Activated CD8-positive, alpha-beta T cell treated with anti-CD3 and anti-CD28 coated beads, Interleukin-2, amount 10 ng/mL, durations not matched to agents 7 days and 5 days (primary cell): ENCODE data around the gene XRCC2. TPM values are rescaled to one million over a fixed set of nuclear protein-coding genes. Genes with fewer than 3 reads are reported as not detected.
"Not testable (repeated sequence)": the region's sequence is repeated elsewhere in the genome, so short reads cannot be mapped to it uniquely, and the experiment has no call there.

Experiments used
- ATAC-seq: fragments of 150-1000 bp; cut with Tn5 transposase; one replicate; pipeline ENCODE4 v1.10.0; 2021; ENCODE audit warnings: moderate library complexity
- CTCF ChIA-PET: fragments of 350-600 bp; sonication (Branson Sonifier 250); formaldehyde crosslinking; loops from one replicate; lab custom pipeline; 2021; ENCODE audit warnings: antibody characterized with exemption; lab: Charles Lee
- POLR2A ChIA-PET: fragments of 350-600 bp; sonication (Branson Sonifier 250); formaldehyde crosslinking; loops from one replicate; lab custom pipeline; 2021; ENCODE audit warnings: antibody characterized with exemption; lab: Charles Lee
- DNase-seq: peaks from one replicate; pipeline ENCODE4 v3.0.0-alpha.2; 2020
- H3K27ac Mint-ChIP-seq: one replicate; pipeline ENCODE4 v1.8.0; 2021; ENCODE audit warnings: mild to moderate bottlenecking, mixed read lengths
- H3K27me3 Mint-ChIP-seq: one replicate; pipeline ENCODE4 v1.8.0; 2021; ENCODE audit warnings: low read depth, mixed read lengths
- H3K36me3 Mint-ChIP-seq: one replicate; pipeline ENCODE4 v1.8.0; 2021; ENCODE audit warnings: low read depth, mixed read lengths
- H3K4me1 Mint-ChIP-seq: one replicate; pipeline ENCODE4 v1.8.0; 2021; ENCODE audit warnings: low read depth, mixed read lengths
- H3K4me3 Mint-ChIP-seq: one replicate; pipeline ENCODE4 v1.8.0; 2021; ENCODE audit warnings: mild to moderate bottlenecking, mixed read lengths
- H3K9me3 Mint-ChIP-seq: one replicate; pipeline ENCODE4 v1.8.0; 2022; ENCODE audit warnings: mixed read lengths; ENCODE audit not compliant: insufficient read depth
- total RNA-seq, 2 experiments: library from RNA; stranded (reverse); gene quantifications; one replicate each; pipeline ENCODE4 v1.2.3, GENCODE V29; 2021

The XRCC2 gene
- total RNA-seq, 2 experiments from 2014 or later: 15.3 to 15.6 TPM

DNA sequence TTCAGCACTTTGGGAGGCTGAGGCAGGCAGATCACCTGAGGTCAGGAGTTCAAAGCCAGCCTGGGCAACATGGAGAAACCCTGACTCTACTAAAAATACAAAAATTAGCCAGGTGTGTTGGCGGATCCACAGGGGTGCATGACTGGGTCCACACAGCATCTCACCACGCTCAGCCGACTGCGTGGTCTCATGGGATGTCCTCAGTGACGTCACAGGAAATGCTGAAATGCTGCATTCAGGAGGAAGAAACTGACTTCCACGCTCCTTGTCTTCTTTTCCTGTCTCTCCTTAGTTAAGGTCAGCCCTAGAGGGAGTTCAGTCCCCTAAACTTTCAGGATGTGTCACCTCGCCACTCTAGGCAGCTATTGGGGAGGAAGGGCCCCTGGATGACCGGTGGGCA, 42.9 kb downstream of the XRCC2 start:
- POLR2A ChIA-PET: no interaction called here
- Mint-ChIP-seq H3K36me3 (no peaks in the 10 kb centered on the region), H3K4me3 (no peak overlapping the region), H3K9me3 (no peaks in the 10 kb centered on the region), H3K27ac (no peak overlapping the region), H3K4me1 (no peaks in the 10 kb centered on the region), H3K27me3 (no peaks in the 10 kb centered on the region)
- ATAC-seq: no peak
- no peak for DNase-seq
- CTCF ChIA-PET: no interaction called here

DNA sequence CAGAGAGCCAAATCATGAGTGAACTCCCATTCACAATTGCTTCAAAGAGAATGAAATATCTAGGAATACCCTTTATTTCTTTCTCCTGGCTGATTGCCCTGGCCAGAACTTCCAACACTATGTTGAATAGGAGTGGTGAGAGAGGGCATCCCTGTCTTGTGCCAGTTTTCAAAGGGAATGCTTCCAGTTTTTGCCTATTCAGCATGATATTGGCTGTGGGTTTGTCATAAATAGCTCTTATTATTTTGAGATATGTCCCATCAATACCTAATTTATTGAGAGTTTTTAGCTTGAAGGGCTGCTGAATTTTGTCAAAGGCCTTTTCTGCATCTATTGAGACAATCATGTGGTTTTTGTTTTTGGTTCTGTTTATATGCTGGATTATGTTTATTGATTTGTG, 47.2 kb downstream of the XRCC2 start:
- CTCF ChIA-PET, H3K36me3 Mint-ChIP-seq, ATAC-seq, DNase-seq, H3K27me3 Mint-ChIP-seq, H3K27ac Mint-ChIP-seq, H3K4me1 Mint-ChIP-seq, H3K9me3 Mint-ChIP-seq, H3K4me3 Mint-ChIP-seq, POLR2A ChIA-PET: not testable (repeated sequence)

GRCh38 chr7:152624228-152624627, 51.7 kb downstream of the XRCC2 start:
- ATAC-seq (no peak), DNase-seq (no peak)
- ChIA-PET CTCF (no interaction called here), POLR2A (no interaction called here)
- Mint-ChIP-seq H3K4me1 (no peaks in the 10 kb centered on the region), H3K4me3 (no peak overlapping the region), H3K27me3 (no peaks in the 10 kb centered on the region), H3K9me3 (no peaks in the 10 kb centered on the region), H3K27ac (no peak overlapping the region), H3K36me3 (no peaks in the 10 kb centered on the region)

- Mint-ChIP-seq H3K9me3 (no peaks in the 10 kb centered on the region), H3K27me3 (no peaks in the 10 kb centered on the region), H3K36me3 (no peaks in the 10 kb centered on the region), H3K4me1 (no peaks in the 10 kb centered on the region), H3K4me3 (no peak overlapping the region), H3K27ac (no peak overlapping the region)
- ATAC-seq (no peak), DNase-seq (no peak)
- CTCF ChIA-PET: no interaction called here
- POLR2A ChIA-PET: no interaction called here
Measured at GRCh38 chr7:152621426-152621825, 54.5 kb downstream of the XRCC2 start.

DNA sequence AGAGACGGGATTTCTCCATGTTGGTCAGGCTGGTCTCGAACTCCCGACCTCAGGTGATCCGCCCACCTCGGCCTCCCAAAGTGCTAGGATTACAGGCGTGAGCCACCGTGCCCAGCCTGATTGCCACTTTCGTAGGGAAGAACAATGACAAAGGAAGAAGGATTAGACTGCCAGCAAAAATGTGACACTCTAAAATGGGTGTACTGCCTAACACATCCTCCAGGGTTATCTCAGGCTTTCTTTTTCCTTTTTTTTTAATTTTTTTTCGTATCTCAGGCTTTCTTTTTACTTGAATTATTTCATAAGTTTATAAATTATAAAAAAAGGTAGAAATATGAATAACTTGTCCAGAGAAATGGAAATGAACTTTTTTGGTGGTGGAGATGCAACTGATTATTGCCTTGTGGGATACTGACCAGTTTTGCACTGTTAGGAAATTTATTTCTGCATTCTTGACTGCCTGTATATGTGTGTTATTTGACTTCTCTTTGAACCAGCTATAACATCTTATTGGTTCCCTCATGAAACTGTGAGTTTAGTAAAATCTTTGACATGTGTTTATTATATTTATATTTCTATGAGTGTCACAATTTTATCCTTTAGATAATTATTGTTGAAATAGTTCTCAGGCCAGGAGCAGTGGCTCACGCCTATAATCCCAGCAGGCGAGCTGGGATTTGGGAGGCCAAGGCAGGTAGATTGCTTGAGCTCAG, 56.8 kb downstream of the XRCC2 start:
- ATAC-seq: no peak
- Mint-ChIP-seq H3K4me3 (no peak overlapping the region), H3K27ac (no peak overlapping the region), H3K9me3 (no peaks in the 10 kb centered on the region), H3K4me1 (no peaks in the 10 kb centered on the region), H3K27me3 (no peaks in the 10 kb centered on the region), H3K36me3 (no peaks in the 10 kb centered on the region)
- ChIA-PET CTCF (no interaction called here), POLR2A (no interaction called here)
- DNase-seq: no peak

DNA sequence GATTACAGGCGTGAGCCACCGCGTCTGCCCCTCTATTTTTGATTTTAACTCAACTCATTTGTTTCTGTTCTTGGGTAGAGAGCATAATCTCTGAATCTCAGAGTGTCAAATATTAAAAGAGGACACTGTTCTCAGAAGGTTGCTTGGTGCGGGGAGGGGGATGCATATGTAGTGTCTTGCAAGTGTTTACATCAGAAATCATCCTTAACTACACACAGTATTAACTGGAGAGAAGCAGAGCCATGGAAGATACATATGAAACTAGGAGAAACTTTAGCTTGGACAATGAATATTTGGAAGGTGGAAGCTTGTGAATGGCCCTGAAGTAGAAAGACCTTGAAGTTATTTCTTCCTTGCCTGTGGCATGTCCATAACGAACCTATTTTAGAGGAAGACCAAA, 57.5 kb downstream of the XRCC2 start:
- POLR2A ChIA-PET: no interaction called here
- H3K4me1 Mint-ChIP-seq: no peaks in the 10 kb centered on the region
- H3K36me3 Mint-ChIP-seq: no peaks in the 10 kb centered on the region
- no peaks in the 10 kb centered on the region for H3K9me3 Mint-ChIP-seq
- H3K27me3 Mint-ChIP-seq: no peaks in the 10 kb centered on the region
- no peak overlapping the region for H3K4me3 Mint-ChIP-seq
- no peak overlapping the region for H3K27ac Mint-ChIP-seq
- DNase-seq (no peak), ATAC-seq (no peak)
- CTCF ChIA-PET: no interaction called here

- Mint-ChIP-seq H3K27me3 (no peaks in the 10 kb centered on the region), H3K27ac (no peak overlapping the region), H3K9me3 (no peaks in the 10 kb centered on the region), H3K36me3 (no peaks in the 10 kb centered on the region), H3K4me3 (no peak overlapping the region), H3K4me1 (no peaks in the 10 kb centered on the region)
- ChIA-PET CTCF (no interaction called here), POLR2A (no interaction called here)
- DNase-seq: no peak
- no peak for ATAC-seq
Measured at GRCh38 chr7:152617056-152617455, 58.9 kb downstream of the XRCC2 start.

DNA sequence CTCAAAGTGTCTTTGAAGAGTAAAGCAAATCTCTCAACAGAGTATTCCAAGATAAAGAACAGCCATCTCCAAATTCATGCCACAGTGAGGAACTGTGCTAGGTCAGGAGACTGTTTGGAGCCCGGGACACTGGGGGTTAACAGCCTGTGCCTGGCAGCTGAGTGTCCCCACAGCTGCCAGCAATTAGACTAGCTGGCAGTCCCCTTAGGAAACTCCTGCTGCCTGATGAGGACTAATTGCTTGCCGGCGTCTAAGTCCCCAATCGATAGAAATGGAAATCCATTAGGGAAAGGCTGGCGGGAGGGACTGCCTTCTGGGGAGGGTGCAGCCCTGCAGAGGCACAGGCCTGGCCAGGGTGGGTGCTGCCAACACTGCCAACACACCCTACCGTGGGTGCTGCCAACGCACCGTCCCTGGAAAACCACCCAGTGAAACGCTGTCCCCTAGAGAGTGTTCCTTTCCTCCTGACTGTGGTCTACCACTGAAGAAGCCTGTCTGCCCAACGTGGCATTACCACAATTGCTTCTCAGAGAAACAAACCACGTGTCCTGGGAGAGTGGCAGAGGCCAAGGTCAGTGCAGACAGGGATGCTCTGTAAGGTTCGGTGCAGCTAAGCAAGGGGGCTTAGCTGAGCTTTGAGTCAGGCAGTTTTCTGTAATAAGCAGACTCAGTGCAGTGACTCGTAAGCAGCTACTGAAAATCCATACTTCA, 60.8 kb downstream of the XRCC2 start:
- CTCF ChIA-PET: no interaction called here
- ATAC-seq: no peak
- H3K27ac Mint-ChIP-seq: no peak overlapping the region
- no peaks in the 10 kb centered on the region for H3K9me3 Mint-ChIP-seq
- no peaks in the 10 kb centered on the region for H3K36me3 Mint-ChIP-seq
- POLR2A ChIA-PET: no interaction called here
- no peaks in the 10 kb centered on the region for H3K27me3 Mint-ChIP-seq
- H3K4me1 Mint-ChIP-seq: no peaks in the 10 kb centered on the region
- no peak for DNase-seq
- H3K4me3 Mint-ChIP-seq: no peak overlapping the region

DNA sequence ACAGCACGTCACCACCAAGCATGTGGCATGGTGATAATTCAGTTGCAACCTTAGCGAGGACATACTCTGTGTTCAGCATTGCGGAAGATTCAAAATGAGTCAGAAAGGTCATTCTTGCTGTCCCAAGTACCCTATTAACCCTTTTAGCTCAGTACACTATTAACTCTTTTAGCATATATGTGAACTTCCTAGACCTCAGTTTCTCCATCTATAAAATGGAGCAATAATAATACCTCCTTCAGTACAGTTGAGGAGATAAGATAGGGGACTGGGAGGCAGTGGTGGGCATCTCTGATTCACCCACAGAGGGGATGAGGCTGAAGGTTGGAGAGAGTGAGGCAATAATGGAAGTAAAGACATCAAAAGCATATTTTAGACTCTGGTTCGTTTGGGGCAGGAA, 67.3 kb downstream of the XRCC2 start:
- ATAC-seq: no peak
- CTCF ChIA-PET: interaction anchor here (0.6 kb wide), 1 partner anchor 115 kb away, joined by 3 read pairs; no protein-coding TSS in a partner anchor
- Mint-ChIP-seq H3K27me3 (no peaks in the 10 kb centered on the region), H3K9me3 (no peaks in the 10 kb centered on the region), H3K36me3 (no peaks in the 10 kb centered on the region), H3K27ac (no peak overlapping the region), H3K4me1 (no peaks in the 10 kb centered on the region), H3K4me3 (no peak overlapping the region)
- no peak for DNase-seq
- POLR2A ChIA-PET: no interaction called here

DNA sequence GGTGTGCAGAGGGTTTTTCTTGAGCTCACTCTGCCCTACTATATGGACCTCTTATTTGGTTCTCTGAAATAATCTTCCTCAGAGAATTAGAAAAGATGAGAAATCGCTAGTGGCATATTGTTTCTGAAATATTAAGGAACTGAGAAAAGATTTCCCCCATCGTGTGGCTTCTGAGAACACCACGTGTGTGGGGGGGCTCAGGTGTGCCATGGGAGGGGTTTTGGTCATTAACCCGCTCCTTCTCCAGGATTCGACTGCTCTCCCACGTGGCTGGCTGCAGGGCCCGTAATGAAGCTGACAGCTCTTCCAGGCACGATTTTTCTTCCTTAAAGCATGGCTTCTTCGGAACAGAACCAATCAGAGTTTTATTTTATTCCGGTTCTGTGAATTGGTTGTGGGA, 67.7 kb downstream of the XRCC2 start:
- Mint-ChIP-seq H3K4me3 (no peak overlapping the region), H3K27me3 (no peaks in the 10 kb centered on the region), H3K36me3 (no peaks in the 10 kb centered on the region), H3K4me1 (no peaks in the 10 kb centered on the region), H3K27ac (no peak overlapping the region), H3K9me3 (no peaks in the 10 kb centered on the region)
- POLR2A ChIA-PET: no interaction called here
- CTCF ChIA-PET: interaction anchor here (0.6 kb wide), 1 partner anchor 115 kb away, joined by 3 read pairs; no protein-coding TSS in a partner anchor
- ATAC-seq (no peak), DNase-seq (no peak)

DNA sequence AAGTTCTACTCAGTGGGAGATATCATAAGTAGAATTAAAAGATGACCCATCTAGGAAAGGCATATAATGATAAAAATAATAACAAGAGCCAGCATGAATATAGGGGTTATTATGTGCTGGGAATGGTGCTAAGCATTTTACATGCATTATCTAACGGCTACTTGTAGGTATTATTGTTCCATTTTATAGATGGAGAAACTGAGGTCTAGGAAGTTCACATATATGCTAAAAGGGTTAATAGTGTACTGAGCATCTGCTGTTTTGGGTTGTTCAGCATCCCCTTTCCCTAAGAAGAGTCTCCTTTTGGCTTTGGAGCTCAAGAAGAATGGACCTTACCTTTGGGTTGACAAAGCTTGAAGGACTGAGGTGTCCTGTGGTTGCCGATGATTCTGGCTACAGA, 68.9 kb downstream of the XRCC2 start:
- DNase-seq: no peak
- CTCF ChIA-PET: no interaction called here
- POLR2A ChIA-PET: no interaction called here
- Mint-ChIP-seq H3K4me1 (no peaks in the 10 kb centered on the region), H3K9me3 (no peaks in the 10 kb centered on the region), H3K27ac (no peak overlapping the region), H3K36me3 (no peaks in the 10 kb centered on the region), H3K27me3 (no peaks in the 10 kb centered on the region), H3K4me3 (no peak overlapping the region)
- ATAC-seq: no peak

GRCh38 chr7:152602962-152603361, 73.0 kb downstream of the XRCC2 start:
- ChIA-PET POLR2A (no interaction called here), CTCF (no interaction called here)
- H3K4me3 Mint-ChIP-seq: no peak overlapping the region
- H3K27me3 Mint-ChIP-seq: no peaks in the 10 kb centered on the region
- no peaks in the 10 kb centered on the region for H3K36me3 Mint-ChIP-seq
- H3K27ac Mint-ChIP-seq: no peak overlapping the region
- H3K9me3 Mint-ChIP-seq: no peaks in the 10 kb centered on the region
- ATAC-seq (no peak), DNase-seq (no peak)
- H3K4me1 Mint-ChIP-seq: no peaks in the 10 kb centered on the region
